Brain microvascular endothelial cell (primary cell): ENCODE measurements around the gene PRR19.

ENCODE experiments used
- DNase-seq: peaks from one replicate; pipeline ENCODE4 v3.0.0-alpha.2; 2020
- H3K27ac ChIP-seq: fragments of 250-450 bp; sonication (Bioruptor Pico); 2 replicates; pipeline ENCODE4 v1.5.1; 2020; ENCODE audit warnings: mild to moderate bottlenecking, moderate library complexity
- H3K27me3 ChIP-seq: fragments of 250-450 bp; sonication (Bioruptor Pico); replicated peaks from 2 replicates; pipeline ENCODE4 v1.5.1; 2020; ENCODE audit warnings: mild to moderate bottlenecking
- H3K36me3 ChIP-seq: fragments of 250-450 bp; sonication (Bioruptor Pico); replicated peaks from 2 replicates; pipeline ENCODE4 v1.5.1; 2020; ENCODE audit warnings: mild to moderate bottlenecking
- H3K4me3 ChIP-seq: 2 replicates; pipeline ENCODE4 v1.5.1; 2011; ENCODE audit warnings: low read depth, mild to moderate bottlenecking, control low read depth, low read length, moderate library complexity
- in situ Hi-C: cut with HindIII; loops from 2 replicates; pipeline ENCODE4 v1.10.0; 2017; ENCODE audit warnings: low sequenced_read_pairs, low pct_ligation_motif_present
- TF ChIP-seq, protein P1 (sequence below): IDR thresholded peaks from 2 replicates; pipeline ENCODE4 v1.5.1; 2011; ENCODE audit warnings: low read depth, mild to moderate bottlenecking, moderate library complexity, low read length, control low read depth, inconsistent platforms; ENCODE audit errors: missing control alignments

The PRR19 gene

DNA sequence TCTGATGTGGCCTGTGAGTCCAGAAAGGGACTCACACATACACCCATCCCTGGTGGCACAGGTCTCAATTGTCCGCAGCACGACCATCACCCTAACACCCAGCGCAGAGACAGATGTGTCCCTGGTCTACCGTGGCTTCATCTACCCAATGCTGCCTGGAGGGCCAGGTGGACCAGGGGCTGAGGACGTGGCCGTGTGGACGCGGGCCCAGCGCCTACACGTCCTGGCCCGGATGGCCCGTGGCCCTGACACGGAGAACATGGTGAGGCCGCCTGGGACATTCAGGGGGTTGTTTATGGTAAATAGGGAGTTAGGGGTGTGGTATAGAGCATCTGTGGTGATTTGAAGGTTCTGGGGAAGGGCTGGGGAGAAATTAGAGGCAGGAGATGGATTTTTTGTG is 46.3 kb downstream of the PRR19 start:
- no peaks in the 10 kb centered on the region for H3K27me3 ChIP-seq
- DNase-seq: no peak
- H3K36me3 ChIP-seq: no peaks in the 10 kb centered on the region
- in situ Hi-C loops: no loop called here
- TF ChIP-seq, protein P1, sequence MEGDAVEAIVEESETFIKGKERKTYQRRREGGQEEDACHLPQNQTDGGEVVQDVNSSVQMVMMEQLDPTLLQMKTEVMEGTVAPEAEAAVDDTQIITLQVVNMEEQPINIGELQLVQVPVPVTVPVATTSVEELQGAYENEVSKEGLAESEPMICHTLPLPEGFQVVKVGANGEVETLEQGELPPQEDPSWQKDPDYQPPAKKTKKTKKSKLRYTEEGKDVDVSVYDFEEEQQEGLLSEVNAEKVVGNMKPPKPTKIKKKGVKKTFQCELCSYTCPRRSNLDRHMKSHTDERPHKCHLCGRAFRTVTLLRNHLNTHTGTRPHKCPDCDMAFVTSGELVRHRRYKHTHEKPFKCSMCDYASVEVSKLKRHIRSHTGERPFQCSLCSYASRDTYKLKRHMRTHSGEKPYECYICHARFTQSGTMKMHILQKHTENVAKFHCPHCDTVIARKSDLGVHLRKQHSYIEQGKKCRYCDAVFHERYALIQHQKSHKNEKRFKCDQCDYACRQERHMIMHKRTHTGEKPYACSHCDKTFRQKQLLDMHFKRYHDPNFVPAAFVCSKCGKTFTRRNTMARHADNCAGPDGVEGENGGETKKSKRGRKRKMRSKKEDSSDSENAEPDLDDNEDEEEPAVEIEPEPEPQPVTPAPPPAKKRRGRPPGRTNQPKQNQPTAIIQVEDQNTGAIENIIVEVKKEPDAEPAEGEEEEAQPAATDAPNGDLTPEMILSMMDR: no peak
- H3K27ac ChIP-seq: no peak overlapping the region
- H3K4me3 ChIP-seq: no peak overlapping the region

GRCh38 chr19:42349378-42350107 is 47.6 kb downstream of the PRR19 start:
- H3K36me3 ChIP-seq: no peaks in the 10 kb centered on the region
- no peaks in the 10 kb centered on the region for H3K27me3 ChIP-seq
- no peak overlapping the region for H3K4me3 ChIP-seq
- TF ChIP-seq, protein P1: no peak
- in situ Hi-C loops: no loop called here
- H3K27ac ChIP-seq: no peak overlapping the region
- no peak for DNase-seq

- TF ChIP-seq, protein P1: no peak
- Histone ChIP-seq H3K36me3 (no peaks in the 10 kb centered on the region), H3K4me3 (no peak overlapping the region), H3K27me3 (no peaks in the 10 kb centered on the region), H3K27ac (no peak overlapping the region)
- in situ Hi-C loops: no loop called here
- DNase-seq: no peak
Observed at GRCh38 chr19:42350417-42350816, 48.5 kb downstream of the PRR19 start.

GRCh38 chr19:42351079-42351735 is 49.3 kb downstream of the PRR19 start:
- H3K4me3 ChIP-seq: no peak overlapping the region
- no peak overlapping the region for H3K27ac ChIP-seq
- H3K36me3 ChIP-seq: no peaks in the 10 kb centered on the region
- in situ Hi-C loops: no loop called here
- TF ChIP-seq, protein P1: no peak
- no peaks in the 10 kb centered on the region for H3K27me3 ChIP-seq
- DNase-seq: no peak

- Histone ChIP-seq H3K27me3 (no peaks in the 10 kb centered on the region), H3K36me3 (peaks cover 2% of the 10 kb centered on the region), H3K27ac (no peak overlapping the region), H3K4me3 (no peak overlapping the region)
- TF ChIP-seq, protein P1: no peak
- in situ Hi-C loops: no loop called here
- DNase-seq: peak; percentile 34
Observed at GRCh38 chr19:42352301-42353259, 50.6 kb downstream of the PRR19 start.
